KMS-11 (cell line): ENCODE results near the gene POLL.

Experiments used
- H2AFZ ChIP-seq: fragments of 200-600 bp; sonication (generic); 2 replicates; pipeline ENCODE4 v1.6.1; 2016; ENCODE audit warnings: antibody characterized with exemption, mixed run types, low read depth
- H3K27ac ChIP-seq: fragments of 200-600 bp; sonication (generic); 2 replicates; pipeline ENCODE4 v1.6.1; 2016; ENCODE audit warnings: mild to moderate bottlenecking, mixed run types
- H3K27me3 ChIP-seq: fragments of 200-600 bp; sonication (generic); 2 replicates; pipeline ENCODE4 v1.6.1; 2017; ENCODE audit warnings: mild to moderate bottlenecking, low read depth, mixed run types, moderate library complexity; ENCODE audit not compliant: insufficient read depth
- H3K36me3 ChIP-seq: fragments of 200-600 bp; sonication (generic); 2 replicates; pipeline ENCODE4 v1.6.1; 2017; ENCODE audit warnings: mild to moderate bottlenecking, mixed run types; ENCODE audit not compliant: insufficient read depth
- H3K4me1 ChIP-seq: fragments of 200-600 bp; sonication (generic); 2 replicates; pipeline ENCODE4 v1.6.1; 2016; ENCODE audit warnings: mild to moderate bottlenecking, low read depth, mixed run types; ENCODE audit not compliant: poor library complexity, severe bottlenecking
- H3K4me2 ChIP-seq: fragments of 200-600 bp; sonication (generic); 2 replicates; pipeline ENCODE4 v1.7.0; 2016; ENCODE audit warnings: mild to moderate bottlenecking, mixed run types
- H3K4me3 ChIP-seq: fragments of 200-600 bp; sonication (generic); IDR thresholded peaks from 2 replicates; pipeline ENCODE4 v1.6.1; 2017; ENCODE audit warnings: low read depth, low read length, mixed read lengths; ENCODE audit not compliant: insufficient read depth
- H3K79me2 ChIP-seq: fragments of 200-600 bp; sonication (generic); 2 replicates; pipeline ENCODE4 v1.6.1; 2016; ENCODE audit warnings: low read depth, mixed run types; ENCODE audit not compliant: insufficient read depth
- H3K9ac ChIP-seq: fragments of 200-600 bp; sonication (generic); 2 replicates; pipeline ENCODE4 v1.6.1; 2016; ENCODE audit warnings: mild to moderate bottlenecking, mixed run types
- H4K20me1 ChIP-seq: fragments of 200-600 bp; sonication (generic); 2 replicates; pipeline ENCODE4 v1.6.1; 2016; ENCODE audit warnings: mild to moderate bottlenecking, mixed run types; ENCODE audit not compliant: insufficient read depth
- TF ChIP-seq, protein P1 (sequence below): fragments of 200-600 bp; sonication (generic); conservative IDR thresholded peaks from 2 replicates; pipeline ENCODE4 v1.6.1; 2017; ENCODE audit warnings: low read depth, mild to moderate bottlenecking, antibody characterized with exemption, low read length, moderate library complexity, mixed read lengths

POLL gene

DNA sequence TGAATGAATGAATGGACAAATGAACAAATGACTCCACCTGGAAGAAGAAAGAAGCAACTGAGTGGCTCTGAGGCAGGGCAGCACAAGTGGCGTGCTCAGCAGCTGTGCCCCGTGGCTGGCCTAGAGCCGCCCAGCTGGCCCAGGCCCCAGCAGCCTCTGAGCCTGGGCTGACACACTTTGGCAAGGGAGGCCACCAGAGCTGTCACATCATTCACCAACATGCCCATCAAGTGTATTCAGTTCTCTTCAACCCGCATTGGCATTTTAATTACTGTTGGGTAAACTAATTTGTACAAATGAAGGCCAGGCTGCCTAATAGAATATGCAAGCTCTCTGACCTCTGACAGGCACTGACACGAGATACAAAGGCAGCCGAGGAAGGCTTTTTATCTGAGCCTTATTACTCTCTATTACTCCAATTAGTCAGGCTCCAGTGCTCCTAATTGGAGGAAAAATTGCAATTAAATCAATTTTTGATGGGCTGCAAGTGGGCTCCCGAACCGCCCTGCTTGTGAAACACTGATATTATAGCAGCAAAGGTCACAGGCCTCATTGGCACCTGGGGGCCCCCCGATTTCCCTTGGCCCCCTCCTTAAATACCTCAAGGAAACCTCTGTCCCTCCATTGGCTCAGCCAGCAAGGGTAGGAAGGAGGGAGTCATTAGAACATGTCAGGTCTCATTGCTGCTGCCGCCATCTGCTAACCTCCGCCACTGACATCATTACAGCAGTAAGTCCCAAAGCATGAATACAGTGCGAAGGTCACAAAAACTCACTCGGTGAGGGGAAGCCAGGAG is 42.0 kb upstream of the POLL start:
- H3K27ac ChIP-seq = no peak overlapping the region
- H3K4me3 ChIP-seq = no peak overlapping the region
- H4K20me1 ChIP-seq = no peaks in the 10 kb centered on the region
- H2AFZ ChIP-seq = no peak overlapping the region
- TF ChIP-seq, protein P1, sequence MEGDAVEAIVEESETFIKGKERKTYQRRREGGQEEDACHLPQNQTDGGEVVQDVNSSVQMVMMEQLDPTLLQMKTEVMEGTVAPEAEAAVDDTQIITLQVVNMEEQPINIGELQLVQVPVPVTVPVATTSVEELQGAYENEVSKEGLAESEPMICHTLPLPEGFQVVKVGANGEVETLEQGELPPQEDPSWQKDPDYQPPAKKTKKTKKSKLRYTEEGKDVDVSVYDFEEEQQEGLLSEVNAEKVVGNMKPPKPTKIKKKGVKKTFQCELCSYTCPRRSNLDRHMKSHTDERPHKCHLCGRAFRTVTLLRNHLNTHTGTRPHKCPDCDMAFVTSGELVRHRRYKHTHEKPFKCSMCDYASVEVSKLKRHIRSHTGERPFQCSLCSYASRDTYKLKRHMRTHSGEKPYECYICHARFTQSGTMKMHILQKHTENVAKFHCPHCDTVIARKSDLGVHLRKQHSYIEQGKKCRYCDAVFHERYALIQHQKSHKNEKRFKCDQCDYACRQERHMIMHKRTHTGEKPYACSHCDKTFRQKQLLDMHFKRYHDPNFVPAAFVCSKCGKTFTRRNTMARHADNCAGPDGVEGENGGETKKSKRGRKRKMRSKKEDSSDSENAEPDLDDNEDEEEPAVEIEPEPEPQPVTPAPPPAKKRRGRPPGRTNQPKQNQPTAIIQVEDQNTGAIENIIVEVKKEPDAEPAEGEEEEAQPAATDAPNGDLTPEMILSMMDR = no peak
- H3K79me2 ChIP-seq = no peaks in the 10 kb centered on the region
- H3K4me1 ChIP-seq = no peaks in the 10 kb centered on the region
- no peaks in the 10 kb centered on the region for H3K36me3 ChIP-seq
- H3K9ac ChIP-seq = no peak overlapping the region
- H3K27me3 ChIP-seq = no peaks in the 10 kb centered on the region
- H3K4me2 ChIP-seq = no peak overlapping the region

DNA sequence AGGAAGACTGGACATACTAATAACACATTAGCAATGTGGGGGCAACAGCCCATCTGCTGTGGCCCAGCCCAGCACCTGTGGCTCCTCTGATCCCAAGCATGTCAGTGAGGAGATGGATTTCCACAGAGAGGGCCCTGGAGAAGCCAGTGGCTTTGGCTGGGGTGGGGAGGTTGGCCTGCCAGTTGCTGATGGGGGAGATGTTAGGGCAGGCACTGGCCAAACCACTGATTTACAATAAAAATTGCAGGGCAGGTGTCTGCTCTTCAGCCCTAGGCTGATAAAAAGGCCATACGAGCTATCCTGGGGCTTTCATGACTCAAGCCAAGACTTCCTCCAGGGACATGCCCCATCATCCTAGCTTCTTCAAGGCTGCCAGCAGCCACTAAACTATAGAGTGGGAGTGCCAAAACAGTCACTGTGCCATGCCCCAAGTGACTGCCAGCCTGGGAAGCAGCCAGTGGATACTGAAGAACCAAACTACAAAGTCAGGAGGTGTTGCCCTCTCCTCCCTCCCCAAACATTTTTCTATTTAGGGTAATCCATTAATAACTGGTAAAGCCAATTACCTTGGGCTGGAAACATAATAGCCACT is 37.9 kb upstream of the POLL start:
- Histone ChIP-seq H3K9ac (no peak overlapping the region), H4K20me1 (no peaks in the 10 kb centered on the region), H3K36me3 (no peaks in the 10 kb centered on the region), H3K79me2 (no peaks in the 10 kb centered on the region), H3K4me2 (no peak overlapping the region), H3K27ac (no peak overlapping the region), H3K4me3 (no peak overlapping the region), H2AFZ (no peak overlapping the region), H3K27me3 (no peaks in the 10 kb centered on the region), H3K4me1 (no peaks in the 10 kb centered on the region)
- TF ChIP-seq, protein P1 = no peak

GRCh38 chr10:101624526-101625102 is 36.6 kb upstream of the POLL start:
- H3K4me3 ChIP-seq = no peak overlapping the region
- TF ChIP-seq, protein P1 = no peak
- H3K27ac ChIP-seq = no peak overlapping the region
- H3K79me2 ChIP-seq = no peaks in the 10 kb centered on the region
- H3K4me1 ChIP-seq = no peaks in the 10 kb centered on the region
- no peaks in the 10 kb centered on the region for H4K20me1 ChIP-seq
- no peaks in the 10 kb centered on the region for H3K36me3 ChIP-seq
- no peak overlapping the region for H3K9ac ChIP-seq
- no peaks in the 10 kb centered on the region for H3K27me3 ChIP-seq
- no peak overlapping the region for H2AFZ ChIP-seq
- H3K4me2 ChIP-seq = no peak overlapping the region

- Histone ChIP-seq H3K27ac (no peak overlapping the region), H3K79me2 (no peaks in the 10 kb centered on the region), H3K4me3 (no peak overlapping the region), H3K4me1 (no peaks in the 10 kb centered on the region), H4K20me1 (no peaks in the 10 kb centered on the region), H3K36me3 (no peaks in the 10 kb centered on the region), H3K9ac (no peak overlapping the region), H2AFZ (no peak overlapping the region), H3K27me3 (no peaks in the 10 kb centered on the region), H3K4me2 (no peak overlapping the region)
- TF ChIP-seq, protein P1 = no peak
These were observed 35.5 kb upstream of the POLL start for GRCh38 chr10:101623528-101623927.
